Colonic mucosa (tissue), 4 donors: ENCODE data around the gene CRNN. TPM values are rescaled to one million over a fixed set of nuclear protein-coding genes. Genes with fewer than 3 reads are reported as not detected.

Experiments
- DNase-seq: peaks from one replicate; pipeline ENCODE4 v3.0.0-alpha.2; 2020
- H3K27ac ChIP-seq: fragments of 200-600 bp; one replicate; pipeline ENCODE4 v1.8.0; 2021
- H3K27me3 ChIP-seq: fragments of 200-600 bp; one replicate; pipeline ENCODE4 v1.8.0; 2021
- H3K36me3 ChIP-seq: fragments of 200-600 bp; one replicate; pipeline ENCODE4 v1.8.0; 2021
- H3K4me1 ChIP-seq: fragments of 200-600 bp; one replicate; pipeline ENCODE4 v1.8.0; 2021; ENCODE audit warnings: mild to moderate bottlenecking
- H3K4me3 ChIP-seq: fragments of 200-600 bp; one replicate; pipeline ENCODE4 v1.8.0; 2021
- H3K9ac ChIP-seq, 2 donors: one replicate each; pipeline ENCODE4 v1.7.0; 2013; ENCODE audit warnings: control low read depth in 2 of 2, low read depth in 2 of 2, low read length in 2 of 2
- H3K9me3 ChIP-seq: fragments of 200-600 bp; one replicate; pipeline ENCODE4 v1.8.0; 2021
- intact Hi-C: fragments of 100-400 bp; cut with DNase I; formaldehyde crosslinking; loops from one replicate; pipeline ENCODE4 v1.14.1; 2022
- total RNA-seq, 2 donors: library from RNA; stranded (reverse); fragmentation: NEBNext Ultra II Directional in 1 of 2; extraction: Animal tissue kit (Norgen Biotek cat#: 25700) in 1 of 2; gene quantifications; one replicate each; pipeline ENCODE4 v1.2.1, GENCODE V29; 2021
- TF ChIP-seq, protein P1 (sequence below): fragments of 200-600 bp; IDR thresholded peaks from one replicate; pipeline ENCODE4 v1.8.0; 2022; ENCODE audit warnings: antibody characterized with exemption, mild to moderate bottlenecking
- donor health status: healthy.
- donor health status: DM: no; HTN: no; CAD: no.
- donor health status: DM: no; HTN: no; CAD: no.

The CRNN gene
- total RNA-seq, 2 donors from 2014 or later: not detected

DNA sequence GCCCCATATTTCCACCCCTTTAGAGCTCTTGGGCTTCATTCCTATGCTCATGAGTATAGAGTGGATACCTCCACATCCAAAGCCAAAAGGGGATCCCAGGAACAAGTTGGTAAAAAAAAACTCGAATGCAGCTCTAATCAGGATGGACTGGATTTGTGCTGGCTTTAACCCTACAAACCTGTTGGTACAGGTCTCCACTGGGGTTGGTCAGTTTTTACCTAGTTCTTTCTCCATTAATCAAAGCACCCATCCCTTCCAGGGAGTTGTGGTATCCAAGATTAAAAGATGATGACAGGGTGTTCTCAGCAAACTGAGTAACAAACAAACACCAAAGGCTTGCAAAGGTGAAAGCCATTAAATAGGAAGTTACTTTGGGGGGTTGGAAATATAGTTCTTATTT, 5.9 kb upstream of the CRNN start:
- Histone ChIP-seq H3K9ac (no peak overlapping the region), H3K9me3 (no peaks in the 10 kb centered on the region), H3K27me3 (no peaks in the 10 kb centered on the region), H3K27ac (no peak overlapping the region), H3K4me3 (no peak overlapping the region), H3K4me1 (no peaks in the 10 kb centered on the region), H3K36me3 (no peaks in the 10 kb centered on the region)
- TF ChIP-seq, protein P1, sequence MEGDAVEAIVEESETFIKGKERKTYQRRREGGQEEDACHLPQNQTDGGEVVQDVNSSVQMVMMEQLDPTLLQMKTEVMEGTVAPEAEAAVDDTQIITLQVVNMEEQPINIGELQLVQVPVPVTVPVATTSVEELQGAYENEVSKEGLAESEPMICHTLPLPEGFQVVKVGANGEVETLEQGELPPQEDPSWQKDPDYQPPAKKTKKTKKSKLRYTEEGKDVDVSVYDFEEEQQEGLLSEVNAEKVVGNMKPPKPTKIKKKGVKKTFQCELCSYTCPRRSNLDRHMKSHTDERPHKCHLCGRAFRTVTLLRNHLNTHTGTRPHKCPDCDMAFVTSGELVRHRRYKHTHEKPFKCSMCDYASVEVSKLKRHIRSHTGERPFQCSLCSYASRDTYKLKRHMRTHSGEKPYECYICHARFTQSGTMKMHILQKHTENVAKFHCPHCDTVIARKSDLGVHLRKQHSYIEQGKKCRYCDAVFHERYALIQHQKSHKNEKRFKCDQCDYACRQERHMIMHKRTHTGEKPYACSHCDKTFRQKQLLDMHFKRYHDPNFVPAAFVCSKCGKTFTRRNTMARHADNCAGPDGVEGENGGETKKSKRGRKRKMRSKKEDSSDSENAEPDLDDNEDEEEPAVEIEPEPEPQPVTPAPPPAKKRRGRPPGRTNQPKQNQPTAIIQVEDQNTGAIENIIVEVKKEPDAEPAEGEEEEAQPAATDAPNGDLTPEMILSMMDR: no peak
- intact Hi-C loops: no loop called here
- DNase-seq: no peak

- no peak overlapping the region for H3K27ac ChIP-seq
- H3K9me3 ChIP-seq: no peaks in the 10 kb centered on the region
- no peaks in the 10 kb centered on the region for H3K4me1 ChIP-seq
- H3K27me3 ChIP-seq: no peaks in the 10 kb centered on the region
- intact Hi-C loops: no loop called here
- no peak overlapping the region for H3K9ac ChIP-seq
- DNase-seq: no peak
- no peaks in the 10 kb centered on the region for H3K36me3 ChIP-seq
- no peak overlapping the region for H3K4me3 ChIP-seq
- TF ChIP-seq, protein P1: no peak
Measured at GRCh38 chr1:152415454-152416227, 1.6 kb upstream of the CRNN start.

- intact Hi-C loops: no loop called here
- Histone ChIP-seq H3K4me1 (no peaks in the 10 kb centered on the region), H3K4me3 (no peak overlapping the region), H3K27ac (no peak overlapping the region), H3K9me3 (no peaks in the 10 kb centered on the region), H3K27me3 (no peaks in the 10 kb centered on the region), H3K9ac (no peak overlapping the region), H3K36me3 (no peaks in the 10 kb centered on the region)
- TF ChIP-seq, protein P1: no peak
- no peak for DNase-seq
Measured at GRCh38 chr1:152412756-152413155, 1.3 kb downstream of the CRNN start.

- H3K36me3 ChIP-seq: no peaks in the 10 kb centered on the region
- H3K4me1 ChIP-seq: no peaks in the 10 kb centered on the region
- intact Hi-C loops: no loop called here
- H3K4me3 ChIP-seq: no peak overlapping the region
- no peak overlapping the region for H3K27ac ChIP-seq
- no peaks in the 10 kb centered on the region for H3K27me3 ChIP-seq
- H3K9ac ChIP-seq: no peak overlapping the region
- no peaks in the 10 kb centered on the region for H3K9me3 ChIP-seq
- TF ChIP-seq, protein P1: no peak
- DNase-seq: no peak
Measured at GRCh38 chr1:152411134-152411533, 2.9 kb downstream of the CRNN start.

DNA sequence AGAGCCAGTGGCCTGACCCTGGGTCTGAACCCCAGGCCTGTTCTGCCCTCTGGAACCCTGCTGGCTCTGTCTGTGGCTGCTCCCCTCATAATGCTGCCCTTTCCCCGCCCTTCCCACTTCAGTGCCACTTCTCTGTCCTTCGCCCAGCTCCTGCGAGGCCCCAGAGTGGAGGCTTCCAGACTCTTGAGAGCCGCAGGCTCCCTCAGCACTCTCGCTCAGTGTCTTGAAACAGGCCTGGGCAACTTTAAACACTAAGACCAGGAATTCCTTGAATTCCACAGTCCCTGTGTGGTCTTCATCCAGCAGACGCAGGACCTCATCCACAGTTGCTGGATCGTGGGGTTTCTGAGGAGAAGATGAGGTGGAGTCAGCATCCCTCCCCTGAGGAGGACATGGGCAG, 3.5 kb downstream of the CRNN start:
- Histone ChIP-seq H3K9ac (no peak overlapping the region), H3K9me3 (no peaks in the 10 kb centered on the region), H3K4me1 (no peaks in the 10 kb centered on the region), H3K4me3 (no peak overlapping the region), H3K27ac (no peak overlapping the region), H3K27me3 (no peaks in the 10 kb centered on the region), H3K36me3 (no peaks in the 10 kb centered on the region)
- intact Hi-C loops: no loop called here
- no peak for DNase-seq
- TF ChIP-seq, protein P1: no peak
